GM18511 (cell line): ENCODE data around the gene TMEM120B.
"Not testable (repeated sequence)": the region's sequence is repeated elsewhere in the genome, so short reads cannot be mapped to it uniquely, and the experiment has no call there.

ENCODE experiments used
- ATAC-seq: cut with Tn5 transposase; IDR thresholded peaks from one replicate; pipeline ENCODE4 v1.9.1; 2021; ENCODE audit warnings: mild to moderate bottlenecking, moderate library complexity; ENCODE audit not compliant: unreplicated experiment

Gene TMEM120B

DNA sequence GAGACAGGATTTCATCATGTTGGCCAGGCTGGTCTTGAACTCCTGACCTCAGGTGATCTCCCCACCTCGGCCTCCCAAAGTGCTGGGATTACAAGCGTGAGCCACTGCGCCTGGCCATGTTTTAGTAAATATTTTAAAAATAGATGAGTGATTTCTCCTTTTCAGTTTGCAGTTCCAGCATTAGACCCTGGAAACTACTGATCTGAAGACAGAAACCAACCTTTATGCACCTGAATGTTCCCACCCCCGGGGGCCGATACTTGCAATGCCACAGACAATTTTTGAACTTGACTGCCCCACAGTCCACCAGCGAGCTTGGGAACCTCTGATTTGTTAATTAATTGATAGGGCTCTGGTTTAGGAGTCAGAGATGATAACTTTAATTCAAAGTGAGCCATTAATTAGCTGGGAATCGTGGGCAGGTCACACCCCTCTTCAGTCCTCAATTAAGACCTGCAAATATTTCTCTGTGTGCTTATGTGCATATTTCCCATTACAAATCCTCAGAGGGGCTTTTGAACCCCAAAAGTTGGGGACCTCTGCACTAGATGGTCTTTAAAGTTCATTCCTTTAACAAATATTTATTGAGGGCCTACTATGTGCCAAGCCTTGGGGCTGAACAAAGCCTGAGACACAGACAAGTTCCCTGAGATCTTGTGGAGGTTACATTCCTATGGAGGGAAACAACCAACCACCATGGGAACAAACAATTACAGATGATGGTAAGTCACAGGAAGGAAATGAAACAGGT lies 4.1 kb upstream of the TMEM120B start:
- no peak for ATAC-seq

DNA sequence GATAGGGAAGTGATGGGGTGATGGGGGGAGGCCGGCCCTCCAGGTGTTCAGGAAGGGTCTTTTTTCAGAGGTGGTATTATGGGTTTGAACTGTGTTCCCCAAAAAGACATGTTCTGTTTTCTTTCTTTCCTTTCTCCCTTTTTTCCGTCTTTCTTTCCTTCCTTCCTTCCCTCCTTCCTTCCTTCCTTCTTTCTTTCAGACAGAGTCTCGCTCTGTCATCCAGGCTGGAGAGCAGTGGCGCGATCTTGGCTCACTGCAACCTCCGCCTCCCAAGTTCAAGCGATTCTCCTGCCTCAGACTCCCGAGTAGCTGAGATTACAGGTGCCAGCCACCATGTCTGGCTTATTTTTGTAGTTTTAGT lies 3.5 kb upstream of the TMEM120B start:
- not testable (repeated sequence) for ATAC-seq

DNA sequence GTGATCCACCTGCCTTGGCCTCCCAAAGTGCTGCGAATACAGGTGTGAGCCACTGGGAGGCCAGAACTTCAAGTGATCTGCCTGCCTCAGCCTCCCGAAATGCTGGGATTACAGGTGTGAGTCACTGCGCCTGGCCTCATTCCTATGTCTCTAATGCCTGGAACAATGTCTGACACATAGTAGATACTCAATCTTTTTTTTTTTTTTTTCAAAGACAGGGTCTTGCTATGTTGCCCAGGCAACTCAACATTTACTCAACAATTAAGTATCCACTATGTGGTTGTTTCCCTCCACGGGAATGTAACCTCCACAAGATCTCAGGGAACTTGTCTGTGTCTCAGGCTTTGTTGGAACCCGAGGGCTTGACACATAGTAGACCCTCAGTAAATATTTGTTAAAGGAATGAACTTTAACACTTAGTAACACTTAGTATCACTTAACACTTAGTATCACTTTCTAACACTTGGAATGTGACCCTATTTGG lies 3.0 kb upstream of the TMEM120B start:
- no peak for ATAC-seq

DNA sequence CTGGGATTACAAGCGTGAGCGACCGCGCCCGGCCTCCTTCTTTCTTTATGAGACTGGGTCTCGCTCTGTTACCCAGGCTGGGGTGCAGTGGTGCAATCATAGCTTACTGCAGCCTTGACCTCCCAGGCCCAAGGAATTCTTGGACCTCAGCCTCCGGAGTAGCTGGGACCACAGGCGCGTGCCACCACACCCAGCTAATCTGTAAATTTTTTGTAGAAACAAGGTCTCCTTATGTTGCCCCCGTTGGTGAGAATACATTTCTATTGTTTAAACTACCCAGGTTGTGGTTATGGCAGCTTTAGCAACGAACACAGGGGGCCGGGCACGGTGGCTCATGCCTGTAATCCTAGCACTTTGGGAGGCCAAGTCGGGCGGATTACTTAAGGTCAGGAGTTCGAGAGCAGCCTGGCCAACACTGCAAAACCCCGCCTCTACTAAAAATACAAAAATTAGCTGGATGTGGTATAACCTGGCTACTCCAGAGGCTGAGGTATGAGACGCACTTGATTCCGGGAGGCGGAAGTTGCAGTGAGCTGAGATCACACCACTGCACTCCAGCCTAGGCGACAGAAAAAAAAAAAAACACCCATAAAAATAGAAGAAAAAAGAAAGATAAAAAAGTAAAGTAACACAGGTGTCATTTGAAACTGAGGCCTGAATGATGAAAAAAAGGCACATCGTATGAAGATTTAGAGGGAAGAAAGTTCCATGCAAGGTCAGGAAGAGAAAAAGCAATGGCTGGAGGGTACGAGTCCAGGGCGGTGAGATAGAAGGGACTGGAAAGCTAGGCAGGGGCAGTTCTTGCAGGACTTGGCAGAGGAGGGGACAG lies 977 bp upstream of the TMEM120B start:
- no peak for ATAC-seq

DNA sequence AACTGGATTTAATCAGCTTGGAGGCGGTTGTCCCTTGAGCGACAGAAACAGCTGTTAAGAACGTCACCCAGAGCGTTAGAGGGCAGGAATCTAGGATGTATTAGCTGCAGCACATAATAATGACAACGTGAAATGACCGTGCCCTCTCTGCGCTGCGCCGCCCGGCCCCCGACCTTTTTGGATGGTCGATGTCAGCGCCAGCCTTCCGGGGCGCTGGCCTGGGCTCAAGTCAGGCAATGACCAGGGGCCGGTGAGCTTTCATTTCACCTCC lies 427 bp upstream of the TMEM120B start:
- peak; percentile 35 for ATAC-seq

DNA sequence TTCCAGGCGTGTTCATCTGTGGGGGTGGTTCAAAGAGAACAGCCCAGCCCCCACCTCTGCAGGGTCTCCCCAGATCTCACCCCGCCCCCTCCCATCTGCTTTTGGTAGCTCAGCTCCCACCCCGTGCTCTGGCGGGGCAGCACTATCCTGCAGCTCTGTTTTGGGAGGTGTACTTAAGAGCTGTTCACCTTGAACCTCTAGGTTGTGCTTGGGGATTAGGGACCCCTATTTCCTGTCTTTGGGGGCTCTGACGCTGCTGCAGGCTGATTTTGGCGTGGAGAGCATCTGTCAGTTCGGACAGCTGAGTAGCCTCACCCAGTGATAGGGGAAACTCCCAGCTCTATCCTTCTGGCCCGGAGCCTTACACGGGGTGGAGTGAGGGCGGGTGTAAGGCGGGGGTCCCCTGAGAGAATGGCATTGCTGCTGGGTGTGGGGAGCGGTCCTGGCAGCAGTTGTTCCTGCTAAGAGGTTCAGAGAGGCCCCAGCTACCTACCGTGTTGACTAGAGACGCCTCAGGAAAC lies 765 bp downstream of the TMEM120B start:
- ATAC-seq = no peak

DNA sequence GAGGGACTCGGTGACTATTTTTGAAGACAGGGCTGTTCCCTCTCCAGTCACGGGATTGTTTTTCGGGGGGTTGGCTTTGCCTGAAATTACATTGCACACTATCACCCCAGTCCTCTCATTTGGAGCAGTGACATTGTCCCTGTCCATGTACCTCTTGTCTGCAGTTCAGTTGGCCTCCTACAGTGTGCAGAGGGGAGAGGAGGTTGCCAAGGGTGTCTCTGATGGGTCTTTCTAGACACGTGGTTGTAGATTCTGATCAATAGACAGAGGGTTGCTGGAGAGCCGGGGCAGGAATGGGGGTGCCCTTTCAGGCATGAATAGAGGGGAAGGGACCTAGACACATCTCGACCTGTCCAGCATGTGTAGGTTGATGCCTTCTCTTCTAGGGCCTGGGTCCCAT lies 1.2 kb downstream of the TMEM120B start:
- ATAC-seq = no peak

DNA sequence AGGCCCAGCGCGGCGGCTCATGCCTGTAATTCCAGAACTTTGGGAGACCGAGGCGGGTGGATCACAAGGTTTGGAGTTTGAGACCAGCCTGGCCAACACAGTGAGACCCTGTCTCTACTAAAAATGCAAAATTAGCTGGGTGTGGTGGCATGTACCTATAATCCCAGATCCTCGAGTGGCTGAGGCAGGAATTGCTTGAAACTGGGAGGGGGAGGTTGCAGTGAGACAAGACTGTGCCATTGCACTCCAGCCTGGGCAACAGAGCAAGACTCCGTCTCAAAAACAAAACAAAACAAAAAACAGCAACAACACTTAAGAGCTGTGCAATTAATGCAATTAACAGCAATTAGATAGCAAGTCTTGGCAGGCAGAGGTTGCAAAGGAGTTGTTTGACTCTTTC lies 2.5 kb downstream of the TMEM120B start:
- ATAC-seq = not testable (repeated sequence)

DNA sequence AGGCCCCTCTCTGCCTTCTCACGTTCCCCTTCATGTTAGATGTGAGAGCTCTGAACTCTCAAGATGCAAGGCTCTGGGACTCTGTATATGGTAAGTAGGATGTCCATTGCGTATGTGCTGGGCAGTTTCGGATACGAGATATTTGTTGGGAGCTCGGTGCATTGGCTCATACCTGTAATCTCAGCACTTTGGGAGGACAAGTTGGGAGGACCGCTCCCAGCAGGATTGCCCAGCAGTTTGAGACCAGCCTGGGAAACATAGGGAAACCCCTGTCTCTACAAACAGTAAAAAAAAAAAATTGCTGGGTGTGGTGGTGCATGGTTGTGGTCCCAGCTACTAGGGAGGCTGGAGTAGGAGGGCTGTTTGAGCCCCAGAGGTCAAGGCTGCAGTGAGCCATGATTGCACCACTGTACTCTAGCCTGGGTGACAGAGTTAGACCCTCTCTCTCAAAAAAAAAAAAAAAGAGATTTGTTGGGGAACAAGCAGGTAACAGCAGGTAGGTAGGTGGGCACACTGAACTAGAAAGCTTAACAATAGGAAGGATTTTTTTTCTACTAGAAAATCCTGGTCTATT lies 3.4 kb downstream of the TMEM120B start:
- no peak for ATAC-seq

DNA sequence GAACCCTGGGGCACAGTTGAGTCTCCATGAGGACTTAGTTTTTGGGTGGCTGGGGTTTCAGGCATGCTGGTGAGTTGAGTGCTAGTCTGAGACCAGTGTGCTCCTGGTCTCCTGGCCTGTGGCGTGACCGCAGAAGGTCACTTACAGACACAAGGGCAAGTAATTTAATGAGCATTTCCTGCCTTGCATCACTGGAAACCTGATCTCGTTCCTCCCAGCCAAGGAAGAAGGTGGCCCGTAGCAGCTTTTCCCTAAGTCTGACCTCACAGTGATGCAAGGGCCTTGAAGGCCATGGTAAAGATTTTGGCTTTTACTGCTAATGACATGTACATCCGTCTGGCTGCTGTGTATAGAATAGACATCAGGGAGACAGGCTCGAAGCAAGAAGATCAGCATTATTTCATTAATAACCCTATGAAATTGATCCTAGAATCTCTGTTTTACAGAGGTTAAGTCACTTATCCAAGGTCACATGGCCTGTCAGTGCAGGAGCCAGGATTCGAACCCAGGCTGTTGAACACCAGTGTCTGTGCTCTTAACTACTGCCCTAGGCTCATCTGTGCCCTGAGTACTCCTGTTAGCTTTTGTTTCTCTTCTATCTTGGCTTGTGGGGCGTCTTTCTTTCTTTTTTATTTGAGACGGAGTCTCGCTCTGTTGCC lies 4.6 kb downstream of the TMEM120B start:
- ATAC-seq = no peak

DNA sequence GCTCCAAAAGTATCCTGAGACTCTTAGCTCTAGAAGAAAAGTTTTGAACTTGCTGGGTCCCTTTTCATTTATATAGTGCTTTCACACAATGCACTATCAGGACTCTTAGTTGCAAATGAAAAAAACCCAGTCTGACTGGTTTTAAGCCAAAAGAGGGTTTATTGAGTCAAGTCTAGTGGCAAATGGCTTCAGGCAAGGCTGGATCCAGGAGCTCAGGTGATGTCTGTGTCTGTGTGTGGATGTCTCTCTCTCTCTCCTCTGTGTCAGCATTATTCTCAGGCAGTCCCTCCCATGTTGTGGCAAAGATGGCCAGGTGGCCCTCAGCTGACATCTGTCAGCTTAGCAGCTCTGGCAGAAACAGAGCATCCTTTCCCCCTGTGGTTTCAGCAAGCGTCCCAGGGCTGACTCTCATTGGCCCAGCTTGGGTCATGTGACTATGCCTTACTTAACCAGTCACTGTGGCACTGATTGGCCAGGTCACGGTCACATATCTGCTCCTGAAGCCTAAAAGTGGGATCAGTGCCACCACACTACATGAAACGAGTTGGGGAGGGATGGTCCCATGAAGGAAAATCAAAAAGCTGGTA lies 6.2 kb downstream of the TMEM120B start:
- no peak for ATAC-seq

DNA sequence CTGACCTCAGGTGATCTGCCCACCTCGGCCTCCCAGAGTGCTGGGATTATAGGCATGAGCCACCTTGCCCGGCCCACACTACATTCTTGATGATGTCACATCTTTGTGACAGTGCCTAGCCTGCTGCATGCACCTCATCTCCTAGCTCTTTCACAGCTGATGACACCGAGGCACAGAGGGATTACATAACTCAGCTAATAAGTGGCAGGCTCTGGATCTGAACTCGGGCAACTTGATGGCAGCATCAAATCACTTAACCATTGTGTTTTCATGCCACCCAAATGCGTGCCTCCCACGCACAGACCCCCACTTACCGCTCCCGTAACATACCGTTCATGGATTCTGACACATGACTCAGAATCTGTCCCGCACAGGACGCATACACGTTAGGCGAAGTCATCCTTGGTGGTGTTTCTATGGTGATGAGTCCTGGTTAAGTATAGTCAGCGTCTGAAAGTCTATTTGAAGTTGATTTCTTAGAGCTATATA lies 7.4 kb downstream of the TMEM120B start:
- ATAC-seq = no peak

DNA sequence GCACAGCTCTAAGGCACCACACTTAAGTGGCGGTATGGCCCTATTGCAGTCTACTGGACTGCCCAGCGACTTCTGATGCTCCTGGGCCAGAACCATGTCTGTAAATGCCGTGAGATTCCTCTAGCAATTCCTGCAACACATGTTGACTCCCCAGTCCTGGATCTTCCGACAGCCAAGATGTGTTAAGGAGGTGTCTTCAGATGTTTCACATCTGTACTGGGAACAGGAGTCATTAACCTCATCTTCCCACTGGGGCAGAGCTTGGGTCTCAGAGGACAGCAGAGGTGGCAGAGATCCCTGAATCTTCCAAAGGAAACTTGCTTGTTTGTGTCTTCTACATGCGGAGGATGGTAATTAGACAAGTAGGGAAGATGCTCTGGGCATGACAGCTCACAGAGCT lies 8.2 kb downstream of the TMEM120B start:
- no peak for ATAC-seq

DNA sequence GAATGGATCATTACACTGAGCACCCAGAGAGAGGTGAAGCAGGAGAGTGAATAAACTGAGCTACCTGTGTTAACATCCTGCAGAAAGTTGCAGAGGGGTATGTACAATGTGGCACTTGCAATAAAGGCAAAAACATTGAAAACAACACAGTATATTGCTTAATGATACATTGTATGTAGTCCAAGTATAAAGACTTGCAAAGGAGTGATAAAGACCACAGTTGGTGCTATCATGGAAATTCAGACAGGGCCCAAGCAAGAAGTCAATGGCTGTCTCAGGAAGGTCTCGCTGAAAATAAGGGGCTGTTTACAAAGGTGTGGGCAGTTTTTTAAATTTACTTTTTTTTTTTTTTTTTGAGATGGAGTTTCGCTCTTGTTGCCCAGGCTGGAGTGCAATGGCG lies 10.0 kb downstream of the TMEM120B start:
- no peak for ATAC-seq

DNA sequence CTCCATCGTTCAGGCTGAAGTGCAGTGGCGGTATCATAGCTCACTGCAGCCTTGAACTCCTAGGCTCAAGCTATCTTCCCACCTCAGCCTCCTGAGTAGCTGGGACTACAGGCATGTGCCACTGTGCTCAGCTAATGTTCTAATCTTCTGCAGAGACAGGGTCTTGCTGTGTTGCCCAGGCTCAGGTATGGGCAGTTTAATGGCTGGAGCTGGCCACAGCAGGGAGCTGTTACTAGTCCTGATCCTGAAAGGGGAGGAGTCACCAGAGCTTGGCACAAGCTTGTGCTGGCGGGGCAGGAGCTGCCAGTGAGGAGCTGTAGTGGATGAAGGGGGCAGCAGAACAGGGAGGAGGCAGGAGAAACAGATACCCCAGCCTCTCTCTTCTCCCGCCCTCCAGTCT lies 10.6 kb downstream of the TMEM120B start:
- no peak for ATAC-seq

DNA sequence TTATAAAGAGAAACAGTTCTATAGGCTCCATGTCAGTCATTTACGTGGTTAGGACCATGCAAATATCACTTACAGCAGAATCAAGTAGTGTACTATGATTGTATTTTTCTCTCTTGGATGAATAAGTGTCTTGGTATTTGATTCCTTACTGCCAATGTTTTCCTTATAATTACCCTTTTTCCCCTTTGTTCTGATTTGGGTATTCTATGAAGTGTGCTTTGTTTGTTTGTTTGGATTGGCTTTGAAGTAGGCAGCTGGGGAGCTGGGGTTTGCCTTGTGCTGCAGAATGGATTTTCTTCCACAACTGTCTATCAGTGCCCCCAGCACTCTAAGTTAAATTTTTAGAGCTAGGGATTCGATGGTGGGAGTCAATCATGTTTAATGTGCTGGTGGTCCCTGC lies 12.4 kb downstream of the TMEM120B start:
- no peak for ATAC-seq

DNA sequence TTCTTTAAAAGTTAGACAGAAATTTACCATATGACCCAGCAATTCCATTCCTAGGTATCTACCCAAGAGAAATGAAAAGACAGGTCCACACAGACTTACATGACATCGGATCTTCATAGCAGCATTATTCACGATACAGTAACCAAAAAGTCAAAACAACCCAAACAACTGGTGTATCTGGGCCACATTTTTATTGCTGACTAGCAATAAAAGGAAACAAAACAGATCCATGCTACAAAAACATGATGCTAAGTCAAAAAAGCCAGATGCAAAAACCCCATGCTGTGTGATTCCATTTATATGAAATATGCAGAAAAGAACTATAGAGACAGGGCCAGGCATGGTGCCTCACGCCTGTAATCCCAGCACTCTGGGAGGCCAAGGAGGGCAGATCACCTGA lies 12.9 kb downstream of the TMEM120B start:
- ATAC-seq = no peak

DNA sequence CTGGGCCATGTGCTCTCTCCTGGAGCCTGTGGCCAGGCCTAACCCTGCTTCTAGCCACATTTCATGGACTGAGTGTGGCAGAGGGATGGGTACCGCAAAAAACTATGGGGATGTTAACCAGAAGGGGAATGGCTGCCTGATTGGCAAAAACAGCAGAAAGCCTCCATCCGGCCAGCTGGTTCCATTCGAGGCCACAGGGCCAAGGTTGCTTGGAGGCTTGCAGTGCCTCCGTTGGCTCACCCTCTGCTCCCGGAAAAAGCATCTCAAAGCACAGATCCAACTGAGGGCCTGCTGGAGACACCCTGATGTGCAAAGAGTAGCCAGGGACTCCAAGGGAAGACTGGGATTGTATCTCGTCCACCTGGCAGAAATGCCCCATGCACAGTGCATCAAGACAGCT lies 16.5 kb downstream of the TMEM120B start:
- no peak for ATAC-seq

DNA sequence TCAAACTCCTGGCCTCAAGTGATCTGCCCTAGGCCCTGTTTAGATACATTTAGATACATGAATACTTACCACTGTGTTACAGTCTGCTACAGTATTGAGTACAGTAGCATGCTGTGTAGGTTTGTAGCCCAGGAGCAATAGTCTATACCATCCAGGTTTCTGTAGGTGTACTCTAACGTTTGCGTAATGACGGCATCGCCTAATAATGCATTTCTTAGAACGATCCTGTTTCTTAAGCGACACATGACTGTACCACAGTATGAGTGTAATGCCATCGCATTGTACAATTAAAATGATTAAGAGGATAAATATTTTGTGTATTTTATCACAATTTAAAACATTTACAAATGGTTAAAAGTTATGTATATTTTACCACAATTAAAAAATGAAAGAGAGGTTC lies 18.9 kb downstream of the TMEM120B start:
- no peak for ATAC-seq

DNA sequence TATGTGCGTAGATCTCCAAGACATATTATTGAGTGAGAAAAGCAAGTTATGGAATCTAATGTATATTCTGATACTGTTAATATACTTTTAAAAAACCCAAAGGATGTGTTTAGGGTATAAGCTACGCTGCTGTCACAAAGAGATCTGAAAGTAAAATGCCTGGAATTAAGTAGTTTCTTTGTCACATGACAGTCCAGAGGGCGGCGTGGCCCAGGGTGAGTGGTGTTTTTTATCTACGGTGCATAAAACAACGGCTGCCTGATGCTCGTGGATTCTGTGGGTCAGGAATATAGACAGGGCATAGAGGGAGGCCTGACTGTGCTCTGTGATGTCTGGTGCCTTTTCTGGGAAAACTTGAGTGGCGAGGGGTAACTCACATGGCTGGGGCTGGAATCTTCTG lies 21.3 kb downstream of the TMEM120B start:
- ATAC-seq = no peak

DNA sequence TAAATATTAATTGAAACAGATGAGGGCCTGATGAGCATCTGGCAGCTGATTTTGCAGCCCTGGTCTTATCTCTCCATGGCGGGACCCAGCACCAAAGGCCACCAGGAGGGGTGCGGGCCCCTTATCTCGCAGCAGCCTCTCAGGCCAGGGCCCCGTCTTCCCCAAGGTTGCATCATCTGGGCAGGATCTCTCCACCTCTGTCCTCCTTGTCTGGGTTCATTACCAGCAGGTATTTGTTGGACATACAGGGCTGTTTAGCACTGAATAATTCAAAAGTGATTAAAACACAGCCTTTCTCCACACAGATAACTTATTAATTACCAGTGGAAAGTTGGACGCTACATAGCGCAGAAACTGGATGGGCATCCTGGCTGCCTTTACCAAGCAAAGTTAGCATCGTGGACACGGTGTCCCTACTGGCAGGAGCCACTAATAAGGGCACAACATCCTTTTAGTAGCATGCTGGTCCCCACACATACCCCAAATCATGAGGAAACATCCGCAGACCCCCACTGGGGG lies 25.8 kb downstream of the TMEM120B start:
- no peak for ATAC-seq
